CD4-positive, alpha-beta T cell treated with Interleukin-6 at 100 ng/mL for 8 hours (primary cell): ENCODE data around the gene SRGAP1.
"Not testable (repeated sequence)": the region's sequence is repeated elsewhere in the genome, so short reads cannot be mapped to it uniquely, and the experiment has no call there.

Experiments used
- DNase-seq: peaks from one replicate; pipeline ENCODE4 v3.0.0-alpha.2; 2020; ENCODE audit warnings: mixed read lengths, low spot score

SRGAP1 gene

GRCh38 chr12:64007853-64008252 lies 163.4 kb downstream of the SRGAP1 start:
- no peak for DNase-seq

- DNase-seq: no peak
Observed at GRCh38 chr12:64008596-64008995, 164.1 kb downstream of the SRGAP1 start.

- DNase-seq: no peak
Observed at GRCh38 chr12:64009321-64010068, 165.0 kb downstream of the SRGAP1 start.

GRCh38 chr12:64010069-64010686 lies 165.7 kb downstream of the SRGAP1 start:
- DNase-seq: no peak

- no peak for DNase-seq
Observed at GRCh38 chr12:64016521-64016920, 172.0 kb downstream of the SRGAP1 start.

GRCh38 chr12:64018116-64018515 lies 173.6 kb downstream of the SRGAP1 start:
- not testable (repeated sequence) for DNase-seq

GRCh38 chr12:64018524-64018923 lies 174.0 kb downstream of the SRGAP1 start:
- DNase-seq: no peak

GRCh38 chr12:64019101-64019500 lies 174.6 kb downstream of the SRGAP1 start:
- no peak for DNase-seq

- DNase-seq: no peak
Observed at GRCh38 chr12:64019654-64020053, 175.2 kb downstream of the SRGAP1 start.

- no peak for DNase-seq
Observed at GRCh38 chr12:64025174-64025958, 180.9 kb downstream of the SRGAP1 start.

GRCh38 chr12:64027311-64027710 lies 182.8 kb downstream of the SRGAP1 start:
- DNase-seq: no peak

- DNase-seq: no peak
Observed at GRCh38 chr12:64028541-64028940, 184.0 kb downstream of the SRGAP1 start.

GRCh38 chr12:64029013-64029857 lies 184.7 kb downstream of the SRGAP1 start:
- no peak for DNase-seq

- DNase-seq: no peak
Observed at GRCh38 chr12:64030155-64030554, 185.7 kb downstream of the SRGAP1 start.

GRCh38 chr12:64034056-64034455 lies 189.6 kb downstream of the SRGAP1 start:
- DNase-seq: not testable (repeated sequence)

- DNase-seq: no peak
Observed at GRCh38 chr12:64034901-64035576, 190.5 kb downstream of the SRGAP1 start.

GRCh38 chr12:64036414-64036813 lies 191.9 kb downstream of the SRGAP1 start:
- no peak for DNase-seq

GRCh38 chr12:64039281-64039871 lies 194.9 kb downstream of the SRGAP1 start:
- no peak for DNase-seq

- DNase-seq: no peak
Observed at GRCh38 chr12:64042911-64043310, 198.4 kb downstream of the SRGAP1 start.

- DNase-seq: no peak
Observed at GRCh38 chr12:64044191-64044590, 199.7 kb downstream of the SRGAP1 start.

- no peak for DNase-seq
Observed at GRCh38 chr12:64051057-64051456, 206.6 kb downstream of the SRGAP1 start.
